ENCODE data around the gene FUNDC2. TPM values are rescaled to one million over a fixed set of nuclear protein-coding genes. Genes with fewer than 3 reads are reported as not detected.

The FUNDC2 gene
- total and polyA plus RNA-seq, 2 donors (not counting 3 experiments of a cell fraction or from before 2014, with no cell fraction given) = 53.3 to 65.6 TPM

DNA sequence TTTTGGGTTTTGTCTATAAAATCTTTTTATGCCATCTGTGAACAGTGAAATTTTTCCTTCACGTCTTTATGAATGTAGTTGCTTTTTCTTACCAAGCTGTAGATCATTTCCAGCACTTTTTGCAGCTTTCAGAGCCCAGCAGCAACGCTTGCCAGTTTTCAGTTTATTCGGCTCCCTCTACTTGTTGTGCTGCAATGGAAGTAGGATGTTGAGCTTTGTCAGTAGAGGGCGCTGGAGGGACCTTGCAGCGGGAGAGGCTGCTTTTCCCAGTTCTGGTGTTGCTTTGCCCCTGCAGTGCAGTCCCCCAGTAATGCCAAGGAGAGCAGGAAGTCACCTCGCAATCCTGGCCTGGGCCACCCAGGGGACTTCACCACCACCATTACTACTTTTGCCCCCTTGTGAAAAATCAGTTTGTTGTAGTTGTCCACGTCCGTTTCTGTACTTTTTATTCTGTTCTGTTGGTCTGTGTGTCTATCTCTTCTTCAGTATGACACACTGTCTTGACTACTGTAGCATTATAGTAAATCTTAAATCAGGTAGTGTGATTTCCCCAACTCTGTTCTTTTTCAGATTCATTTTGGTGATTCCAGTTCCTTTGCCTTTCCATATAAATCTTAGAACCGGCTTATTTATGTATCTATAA is 22.5 kb downstream of the FUNDC2 start:
- intact Hi-C loops (cut with micrococcal nuclease) (no loop called here), dilution Hi-C loops (cut with MboI; ENCODE audit: extremely low pct_ligation_motif_present, low sequenced_read_pairs) (no loop called here)
- Histone ChIP-seq H3K9me1 (replicated peaks; ENCODE audit: control insufficient read depth, extremely low read depth, insufficient read depth, low read length) (no peaks in the 10 kb centered on the region), H3K4me2 (ENCODE audit: insufficient read depth, low read length) (no peak overlapping the region), H4K20me1 (replicated peaks; ENCODE audit: control insufficient read depth, extremely low read depth, insufficient read depth, low read length) (no peaks in the 10 kb centered on the region), H3K9me3 (replicated peaks; ENCODE audit: control insufficient read depth, insufficient read depth, low read length) (no peaks in the 10 kb centered on the region), H2AFZ (ENCODE audit: low read depth, low read length) (no peak overlapping the region), H3K36me3 (ENCODE audit: control insufficient read depth in 2 of 2, extremely low read depth in 1 of 2, insufficient read depth in 2 of 2, low read length in 2 of 2) (peaks cover 0 to 2% of the 10 kb centered on the region in 2 experiments), H3K4me1 (ENCODE audit: control insufficient read depth, extremely low read depth, insufficient read depth, low read length) (no peaks in the 10 kb centered on the region), H3K79me2 (ENCODE audit: control insufficient read depth, insufficient read depth, low read length) (no peaks in the 10 kb centered on the region), H3K27ac (ENCODE audit: insufficient read depth, low read depth, low read length) (no peak overlapping the region), H3K27me3 (ENCODE audit: control insufficient read depth in 2 of 2, insufficient read depth in 2 of 2, low read length in 2 of 2) (no peaks in the 10 kb centered on the region), H3K9ac (replicated peaks; ENCODE audit: extremely low read depth, insufficient read depth, low read length) (no peak overlapping the region), H3K4me3 (replicated peaks in 1 of 3; ENCODE audit: insufficient read depth in 1 of 3, low read depth in 1 of 3, low read length in 3 of 3) (no peak overlapping the region)
- BruUV-seq (replicated peaks) = no TSS peak
- TF ChIP-seq POLR2A (IDR thresholded peaks at IDR 0.05; ENCODE audit: low read depth, low read length) (no peak), MYC (IDR thresholded peaks at IDR 0.05; ENCODE audit: low read depth, low read length) (no peak)
- TF ChIP-seq, protein P1, sequence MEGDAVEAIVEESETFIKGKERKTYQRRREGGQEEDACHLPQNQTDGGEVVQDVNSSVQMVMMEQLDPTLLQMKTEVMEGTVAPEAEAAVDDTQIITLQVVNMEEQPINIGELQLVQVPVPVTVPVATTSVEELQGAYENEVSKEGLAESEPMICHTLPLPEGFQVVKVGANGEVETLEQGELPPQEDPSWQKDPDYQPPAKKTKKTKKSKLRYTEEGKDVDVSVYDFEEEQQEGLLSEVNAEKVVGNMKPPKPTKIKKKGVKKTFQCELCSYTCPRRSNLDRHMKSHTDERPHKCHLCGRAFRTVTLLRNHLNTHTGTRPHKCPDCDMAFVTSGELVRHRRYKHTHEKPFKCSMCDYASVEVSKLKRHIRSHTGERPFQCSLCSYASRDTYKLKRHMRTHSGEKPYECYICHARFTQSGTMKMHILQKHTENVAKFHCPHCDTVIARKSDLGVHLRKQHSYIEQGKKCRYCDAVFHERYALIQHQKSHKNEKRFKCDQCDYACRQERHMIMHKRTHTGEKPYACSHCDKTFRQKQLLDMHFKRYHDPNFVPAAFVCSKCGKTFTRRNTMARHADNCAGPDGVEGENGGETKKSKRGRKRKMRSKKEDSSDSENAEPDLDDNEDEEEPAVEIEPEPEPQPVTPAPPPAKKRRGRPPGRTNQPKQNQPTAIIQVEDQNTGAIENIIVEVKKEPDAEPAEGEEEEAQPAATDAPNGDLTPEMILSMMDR (IDR thresholded peaks at IDR 0.05; ENCODE audit: extremely low read depth in 1 of 2, insufficient read depth in 1 of 2, low read depth in 1 of 2, low read length in 2 of 2) = peak; percentile 38 to 66
- ChIA-PET POLR2A (no interaction called here), CTCF (interaction anchor here (0.6 to 1.6 kb wide), 9 partner anchors 9 to 132 kb away, joined by 3 to 13 read pairs (median 4); partner anchors contain the start of gene FUNDC2)
- DNase-seq (ENCODE audit: low read depth, low spot score) = peak; percentile 39
- no peak for FAIRE-seq

GRCh38 chrX:155052738-155053498 is 26.3 kb downstream of the FUNDC2 start:
- dilution Hi-C loops (cut with MboI; ENCODE audit: extremely low pct_ligation_motif_present, low sequenced_read_pairs) = no loop called here
- Histone ChIP-seq H3K4me1 (ENCODE audit: control insufficient read depth, extremely low read depth, insufficient read depth, low read length) (peaks cover 11% of the 10 kb centered on the region), H3K27me3 (ENCODE audit: control insufficient read depth in 2 of 2, insufficient read depth in 2 of 2, low read length in 2 of 2) (no peaks in the 10 kb centered on the region), H3K4me3 (replicated peaks in 1 of 3; ENCODE audit: insufficient read depth in 1 of 3, low read depth in 1 of 3, low read length in 3 of 3) (no peak overlapping the region), H3K9me3 (replicated peaks; ENCODE audit: control insufficient read depth, insufficient read depth, low read length) (no peaks in the 10 kb centered on the region), H3K9ac (replicated peaks; ENCODE audit: extremely low read depth, insufficient read depth, low read length) (no peak overlapping the region), H3K4me2 (ENCODE audit: insufficient read depth, low read length) (no peak overlapping the region), H3K27ac (ENCODE audit: insufficient read depth, low read depth, low read length) (no peak overlapping the region), H3K9me1 (replicated peaks; ENCODE audit: control insufficient read depth, extremely low read depth, insufficient read depth, low read length) (no peaks in the 10 kb centered on the region), H3K36me3 (ENCODE audit: control insufficient read depth in 2 of 2, extremely low read depth in 1 of 2, insufficient read depth in 2 of 2, low read length in 2 of 2) (no peaks in the 10 kb centered on the region), H3K79me2 (ENCODE audit: control insufficient read depth, insufficient read depth, low read length) (no peaks in the 10 kb centered on the region), H4K20me1 (replicated peaks; ENCODE audit: control insufficient read depth, extremely low read depth, insufficient read depth, low read length) (no peaks in the 10 kb centered on the region), H2AFZ (ENCODE audit: low read depth, low read length) (no peak overlapping the region)
- CTCF ChIA-PET = no interaction called here
- DNase-seq (ENCODE audit: low read depth, low spot score) (no peak), FAIRE-seq (no peak)
- POLR2A ChIA-PET = no interaction called here
- no peak for TF ChIP-seq JUN (IDR thresholded peaks at IDR 0.05; ENCODE audit: borderline replicate concordance, insufficient read depth, insufficient read length, low read depth)
- no peak for TF ChIP-seq FOS (IDR thresholded peaks at IDR 0.05; ENCODE audit: borderline replicate concordance, insufficient read depth, low read length)
- no peak for TF ChIP-seq EZH2 (IDR thresholded peaks at IDR 0.05; ENCODE audit: borderline replicate concordance, low read depth, low read length, severe bottlenecking)
- TF ChIP-seq POLR2AphosphoS5 (IDR thresholded peaks at IDR 0.05; ENCODE audit: insufficient read depth, low read depth, low read length) = no peak
- TF ChIP-seq, protein P1 (IDR thresholded peaks at IDR 0.05; ENCODE audit: extremely low read depth in 1 of 2, insufficient read depth in 1 of 2, low read depth in 1 of 2, low read length in 2 of 2) = no peak
- TF ChIP-seq MYC (IDR thresholded peaks at IDR 0.05; ENCODE audit: low read depth, low read length) = no peak
- TF ChIP-seq, protein P2, sequence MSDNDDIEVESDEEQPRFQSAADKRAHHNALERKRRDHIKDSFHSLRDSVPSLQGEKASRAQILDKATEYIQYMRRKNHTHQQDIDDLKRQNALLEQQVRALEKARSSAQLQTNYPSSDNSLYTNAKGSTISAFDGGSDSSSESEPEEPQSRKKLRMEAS (IDR thresholded peaks at IDR 0.05; ENCODE audit: insufficient read depth, insufficient read length) = no peak
- TF ChIP-seq POLR2A (IDR thresholded peaks at IDR 0.05; ENCODE audit: low read depth, low read length) = no peak
- intact Hi-C loops (cut with micrococcal nuclease) = no loop called here
- BruUV-seq (replicated peaks) = no TSS peak

All from endothelial cell of umbilical vein (primary cell).